GM21576 (cell line): ENCODE measurements around the gene VAC14.

Source experiments
- ATAC-seq: cut with Tn5 transposase; IDR thresholded peaks from one replicate; pipeline ENCODE4 v1.9.1; 2021; ENCODE audit warnings: mild to moderate bottlenecking, moderate library complexity; ENCODE audit not compliant: unreplicated experiment

Gene VAC14

GRCh38 chr16:70665113-70665694 lies 135.8 kb downstream of the VAC14 start:
- no peak for ATAC-seq

DNA sequence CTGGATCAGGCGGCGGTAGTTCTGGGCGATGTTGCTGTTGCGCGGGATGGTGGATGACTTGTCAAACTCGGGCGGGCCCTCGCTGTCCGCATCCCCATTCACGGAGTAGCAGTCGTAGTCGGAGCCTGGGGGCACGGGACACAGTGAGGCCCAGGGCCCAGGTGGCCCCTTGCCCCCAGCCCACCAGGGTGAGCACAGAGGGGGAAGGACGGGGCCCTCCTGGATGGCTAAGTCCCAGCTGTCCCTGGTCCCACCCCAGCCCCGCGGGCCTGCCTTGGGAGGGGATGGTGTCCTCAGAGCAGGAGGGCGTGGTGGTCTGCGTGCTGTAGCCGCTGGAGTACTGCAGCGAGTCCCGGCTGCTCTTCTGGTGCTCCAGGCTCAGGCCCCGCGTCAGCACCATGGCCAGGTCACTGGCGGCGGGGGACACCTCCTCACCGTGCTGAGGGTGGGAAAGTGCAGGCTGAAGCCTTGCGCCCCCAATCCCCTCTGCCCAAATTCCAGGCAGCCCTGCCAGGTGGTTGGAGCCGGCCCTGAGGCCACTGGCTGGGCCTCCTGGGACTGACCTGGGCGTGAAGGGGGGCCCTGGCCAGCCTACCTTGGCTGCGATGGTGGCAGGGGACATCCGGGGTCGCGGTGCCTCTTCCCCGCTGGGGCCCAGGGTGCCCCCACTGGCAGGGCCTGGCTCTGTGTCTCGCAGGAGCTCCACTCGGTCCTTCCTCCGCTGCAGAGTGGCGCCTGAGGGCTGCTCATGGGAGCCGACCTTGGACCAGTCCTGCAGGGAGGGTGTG lies 136.4 kb downstream of the VAC14 start:
- ATAC-seq = no peak

GRCh38 chr16:70663524-70664324 lies 137.2 kb downstream of the VAC14 start:
- ATAC-seq = no peak

- ATAC-seq = no peak
Observed at GRCh38 chr16:70662991-70663523, 137.9 kb downstream of the VAC14 start.

GRCh38 chr16:70661918-70662641 lies 138.9 kb downstream of the VAC14 start:
- ATAC-seq = no peak

DNA sequence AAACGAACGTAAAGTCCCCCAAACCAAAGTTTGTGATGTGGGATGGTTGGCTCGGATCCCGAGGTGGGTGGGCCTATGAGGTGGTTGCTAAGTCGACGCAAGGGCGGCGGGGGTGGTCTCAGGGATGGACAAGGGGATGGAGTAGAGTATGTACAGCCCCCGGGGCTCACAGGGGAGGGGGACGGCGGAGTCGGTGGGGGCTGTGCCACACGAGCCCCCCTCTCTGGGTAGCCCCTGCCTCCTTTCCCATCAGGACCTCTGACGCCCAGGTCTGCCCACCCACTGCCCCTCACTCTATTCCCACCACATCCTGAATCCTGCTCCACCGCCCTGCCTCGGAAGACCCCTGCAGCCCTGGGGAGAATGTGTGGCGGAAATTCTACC lies 139.4 kb downstream of the VAC14 start:
- no peak for ATAC-seq

DNA sequence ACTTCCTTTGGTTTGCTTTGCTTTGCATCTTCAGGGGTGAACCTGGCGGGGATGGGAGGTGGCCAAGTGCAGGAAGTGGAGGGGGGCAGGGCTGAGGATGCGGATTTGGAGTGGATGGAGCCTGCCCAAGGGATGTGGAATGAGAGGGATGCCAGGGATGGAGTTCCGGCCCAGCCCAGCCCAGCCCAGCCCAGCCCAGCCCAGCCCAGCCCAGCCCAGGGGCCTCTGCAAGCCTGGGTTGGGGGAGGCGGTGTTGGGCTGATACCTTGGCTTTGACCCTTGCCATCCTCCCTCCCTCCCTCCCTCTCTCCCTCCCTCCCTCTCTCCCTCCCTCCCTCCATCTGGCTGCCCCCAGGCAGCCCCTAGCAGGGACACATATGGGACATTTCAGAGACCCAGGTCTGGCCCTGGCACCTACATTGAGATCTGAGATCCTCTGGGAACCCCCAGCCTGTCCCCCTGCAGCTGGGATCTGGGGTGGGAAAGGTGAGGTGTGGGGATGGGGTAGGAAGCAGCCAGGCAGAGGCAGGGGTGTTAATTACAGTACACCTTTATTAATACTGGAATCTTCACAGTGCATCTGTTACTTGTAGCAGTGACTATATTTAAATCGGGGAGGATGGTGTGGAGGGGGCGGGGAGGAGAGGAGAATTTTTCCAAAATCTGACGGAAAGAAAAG lies 140.1 kb downstream of the VAC14 start:
- no peak for ATAC-seq

DNA sequence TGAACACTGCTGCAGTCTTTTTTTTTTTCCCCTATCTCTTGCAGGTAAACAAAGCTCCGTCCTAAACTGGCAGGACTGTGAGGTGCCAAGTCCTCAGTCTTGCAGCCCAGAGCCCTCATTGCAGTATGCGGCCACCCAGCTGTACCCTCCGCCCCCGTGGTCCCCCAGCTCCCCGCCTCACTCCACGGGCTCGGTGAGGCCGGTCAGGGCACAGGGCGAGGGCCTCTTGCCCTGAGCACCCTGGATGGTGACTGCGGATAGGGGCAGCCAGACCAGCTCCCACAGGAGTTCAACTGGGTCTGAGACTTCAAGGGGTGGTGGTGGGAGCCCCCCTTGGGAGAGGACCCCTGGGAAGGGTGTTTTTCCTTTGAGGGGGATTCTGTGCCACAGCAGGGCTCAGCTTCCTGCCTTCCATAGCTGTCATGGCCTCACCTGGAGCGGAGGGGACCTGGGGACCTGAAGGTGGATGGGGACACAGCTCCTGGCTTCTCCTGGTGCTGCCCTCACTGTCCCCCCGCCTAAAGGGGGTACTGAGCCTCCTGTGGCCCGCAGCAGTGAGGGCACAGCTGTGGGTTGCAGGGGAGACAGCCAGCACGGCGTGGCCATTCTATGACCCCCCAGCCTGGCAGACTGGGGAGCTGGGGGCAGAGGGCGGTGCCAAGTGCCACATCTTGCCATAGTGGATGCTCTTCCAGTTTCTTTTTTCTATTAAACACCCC lies 140.8 kb downstream of the VAC14 start:
- ATAC-seq = no peak

GRCh38 chr16:70659546-70659945 lies 141.4 kb downstream of the VAC14 start:
- ATAC-seq = no peak

DNA sequence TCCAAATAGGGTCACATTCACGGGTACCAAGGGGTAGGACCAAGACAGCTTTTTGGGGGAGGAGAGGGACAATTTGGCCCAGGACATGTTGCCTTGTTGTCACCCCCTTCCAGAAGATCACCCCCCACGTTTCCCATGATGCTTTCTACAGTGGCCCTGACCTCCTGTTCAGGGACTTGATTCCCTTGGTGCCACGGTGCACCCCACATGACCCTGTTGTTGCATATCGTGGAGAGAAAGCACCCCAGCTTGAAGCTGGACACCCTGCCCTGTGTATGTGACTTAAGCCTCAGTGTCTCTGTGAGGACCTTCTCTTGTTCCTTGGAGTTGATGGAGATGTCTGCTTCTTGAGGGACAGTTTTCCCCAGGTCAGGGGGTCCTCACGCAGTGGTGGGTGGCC lies 142.0 kb downstream of the VAC14 start:
- ATAC-seq = no peak

- no peak for ATAC-seq
Observed at GRCh38 chr16:70657956-70658355, 143.0 kb downstream of the VAC14 start.

- no peak for ATAC-seq
Observed at GRCh38 chr16:70656712-70657263, 144.2 kb downstream of the VAC14 start.

DNA sequence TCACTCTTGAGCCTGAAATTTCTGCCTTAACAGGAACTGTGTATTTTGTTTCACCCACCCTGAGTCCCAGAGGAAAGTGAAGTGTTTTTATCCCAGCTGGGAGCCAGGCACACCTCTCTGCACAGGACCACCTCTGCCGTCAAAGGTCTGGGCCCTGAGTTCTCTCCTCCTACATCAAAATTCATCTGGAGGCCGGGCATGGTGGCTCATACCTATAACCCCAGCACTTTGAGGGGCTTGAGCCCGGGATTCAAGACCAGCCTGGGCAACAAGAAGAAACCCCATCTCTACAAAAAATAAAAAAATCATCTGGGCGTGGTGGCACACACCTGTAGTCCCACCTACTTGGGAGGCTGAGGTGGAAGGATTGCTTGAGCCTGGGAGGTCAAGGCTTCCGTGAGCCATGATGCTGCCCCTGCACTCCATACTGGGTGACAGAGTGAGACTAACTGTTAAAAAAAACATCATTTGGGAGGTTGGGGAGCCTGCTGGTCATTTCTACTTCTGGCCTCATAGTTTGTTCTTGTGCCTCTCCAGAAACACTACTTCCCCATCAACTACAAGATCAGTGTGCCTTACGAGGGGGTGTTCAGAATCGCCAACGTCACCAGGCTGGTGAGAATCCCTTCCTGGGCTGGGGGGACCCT lies 144.8 kb downstream of the VAC14 start:
- no peak for ATAC-seq

- ATAC-seq = no peak
Observed at GRCh38 chr16:70653809-70654771, 146.9 kb downstream of the VAC14 start.

DNA sequence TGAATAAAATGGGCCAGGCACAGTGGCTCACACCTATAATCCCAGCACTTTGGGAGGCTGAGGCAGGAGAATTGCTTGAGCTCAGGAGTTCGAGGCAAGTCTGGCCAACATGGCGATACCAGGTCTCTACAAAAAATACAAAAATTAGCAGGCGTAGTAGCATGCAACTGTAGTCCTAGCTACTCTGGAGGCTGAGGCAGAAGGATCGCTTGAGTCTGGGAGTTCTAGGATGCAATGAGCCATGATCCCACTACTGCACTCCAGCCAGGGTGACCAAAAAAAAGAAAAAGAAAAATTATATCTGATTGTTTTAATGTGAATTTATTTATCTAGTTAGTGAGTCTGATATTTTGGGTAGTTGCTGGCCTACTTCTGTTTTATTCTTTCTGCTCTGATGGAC lies 147.6 kb downstream of the VAC14 start:
- ATAC-seq = no peak

DNA sequence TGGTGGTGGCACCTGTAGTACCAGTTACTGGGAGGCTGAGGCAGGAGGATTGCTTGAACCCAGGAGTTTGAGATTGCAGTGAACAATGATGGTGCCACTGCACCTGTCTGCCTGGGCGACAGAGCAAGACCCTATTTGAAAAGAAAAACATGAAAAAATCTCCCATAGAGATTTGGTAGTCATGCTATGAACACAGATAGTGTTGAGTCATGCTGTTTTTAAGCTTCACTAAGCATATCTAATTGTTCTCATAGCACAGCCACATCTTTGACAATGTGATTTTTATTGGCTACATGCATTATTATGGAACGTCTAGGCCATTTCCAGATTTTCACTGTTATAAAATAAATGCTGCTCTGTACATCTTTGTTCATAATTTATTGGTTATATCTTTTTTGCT lies 148.6 kb downstream of the VAC14 start:
- no peak for ATAC-seq

GRCh38 chr16:70651524-70651923 lies 149.4 kb downstream of the VAC14 start:
- no peak for ATAC-seq

DNA sequence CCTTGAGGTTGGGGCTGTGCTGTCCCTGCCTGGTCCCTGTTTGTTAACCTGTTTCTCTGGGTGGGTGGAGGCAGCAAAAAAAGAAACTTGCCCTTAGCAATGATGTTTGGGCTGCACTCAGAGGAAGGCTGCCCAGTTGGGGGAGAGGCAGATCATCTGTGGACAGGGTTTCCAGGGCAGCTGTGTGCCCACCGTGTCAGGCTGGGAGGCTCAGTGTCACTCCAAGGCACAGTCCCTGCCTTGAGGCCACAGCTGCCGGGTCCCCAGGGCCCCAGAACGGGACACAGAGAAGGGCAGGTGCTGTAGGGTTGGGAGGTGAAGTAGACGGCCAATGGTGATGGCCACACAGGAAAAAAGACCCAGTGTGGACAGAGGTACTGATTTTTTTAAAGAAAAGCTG lies 150.7 kb downstream of the VAC14 start:
- no peak for ATAC-seq
